Stimulated activated CD4-positive, alpha-beta T cell treated with anti-CD3 and anti-CD28 coated beads, Interleukin-4, amount 100 ng/mL, for 1 hour (primary cell): ENCODE measurements around the gene GCNA.

Experiments used
- DNase-seq: peaks from one replicate; pipeline ENCODE4 v3.0.0-alpha.2; 2020

The GCNA gene

DNA sequence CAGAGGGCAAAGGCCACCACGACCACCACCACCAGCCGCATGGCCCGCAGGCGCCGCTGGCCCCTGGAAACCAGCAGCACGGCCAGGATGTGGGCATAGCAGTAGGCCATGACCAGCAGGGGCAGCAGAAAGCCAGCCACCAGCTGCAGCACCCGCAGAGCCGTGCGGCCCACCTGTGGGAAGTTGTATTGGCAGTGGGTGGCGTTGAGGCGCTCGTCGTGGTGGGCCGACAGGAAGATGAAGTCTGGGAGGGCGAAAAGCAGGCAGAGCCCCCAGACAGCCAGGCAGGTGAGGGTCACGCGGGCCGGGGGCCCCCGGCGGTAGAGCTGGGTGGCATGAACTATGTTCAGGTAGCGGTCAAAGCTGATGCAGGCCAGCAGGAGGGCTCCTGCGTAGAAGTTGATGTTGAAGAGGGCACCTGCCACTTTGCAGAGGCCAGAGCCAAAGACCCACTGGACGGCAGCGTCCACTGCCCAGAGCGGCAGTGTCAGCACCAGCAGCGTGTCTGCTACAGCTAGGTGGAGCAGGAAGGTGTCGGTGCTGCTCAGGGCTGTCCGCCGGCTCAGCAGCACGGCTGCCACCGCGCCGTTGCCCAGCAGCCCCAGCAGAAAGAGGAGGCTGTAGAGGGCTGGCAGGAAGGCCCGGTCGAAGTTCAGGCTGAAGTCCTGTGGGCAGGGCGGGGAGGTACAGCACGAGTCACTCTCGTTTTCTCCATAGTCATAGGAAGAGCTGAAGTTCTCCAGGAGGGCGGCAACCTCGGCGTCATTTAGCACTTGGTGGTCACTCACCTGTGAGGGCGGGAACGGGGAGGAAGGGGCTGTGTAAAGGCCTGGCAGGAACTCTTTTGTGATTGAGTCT, 38.7 kb downstream of the GCNA start:
- DNase-seq = no peak

DNA sequence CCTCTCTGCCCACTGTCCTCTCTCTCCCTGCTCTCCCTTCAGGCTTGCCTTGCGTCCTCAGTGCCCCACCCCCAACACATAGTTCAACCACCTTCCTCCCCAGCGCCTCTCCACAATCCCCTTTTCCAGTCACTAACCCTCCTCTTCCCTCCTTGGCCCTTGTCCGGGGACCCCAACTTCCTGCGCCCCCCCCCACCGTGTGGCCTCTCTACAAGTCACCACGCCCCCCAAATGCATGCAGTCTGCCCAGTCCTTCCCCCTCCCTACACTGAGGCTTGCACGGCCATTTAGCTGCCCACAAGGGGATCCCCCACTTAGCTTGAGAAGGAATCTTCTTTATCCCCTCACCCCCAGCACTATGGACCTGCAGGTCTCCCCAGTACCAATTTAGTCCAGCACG, 39.5 kb downstream of the GCNA start:
- no peak for DNase-seq

DNA sequence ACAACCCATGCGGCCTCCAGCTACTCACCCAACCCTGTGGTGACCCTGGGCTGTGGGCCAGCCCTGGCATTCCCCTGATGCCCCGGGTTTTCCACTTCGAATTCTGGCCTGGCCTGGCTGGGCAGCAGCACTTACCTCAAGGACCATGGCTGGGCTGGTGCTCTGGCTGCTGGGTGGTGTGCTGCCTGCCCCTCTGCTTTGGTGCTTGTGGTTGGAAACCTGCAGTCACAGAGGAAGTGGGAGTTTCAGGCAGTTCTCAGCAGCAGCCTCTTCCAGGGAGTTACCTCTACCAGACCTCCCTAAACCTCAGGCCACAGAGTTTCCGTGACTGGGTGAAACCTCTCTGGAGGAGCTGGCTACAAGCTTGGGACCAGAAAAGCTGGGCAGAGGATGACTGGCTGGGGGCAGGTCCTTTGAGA, 40.1 kb downstream of the GCNA start, which contains the start of gene CXCR3:
CXCR3 (minus strand) TSS at position 209 of the 419 bp plus-strand sequence; CDS start at position 147, 62 bp downstream.
- peak; percentile 49 for DNase-seq

DNA sequence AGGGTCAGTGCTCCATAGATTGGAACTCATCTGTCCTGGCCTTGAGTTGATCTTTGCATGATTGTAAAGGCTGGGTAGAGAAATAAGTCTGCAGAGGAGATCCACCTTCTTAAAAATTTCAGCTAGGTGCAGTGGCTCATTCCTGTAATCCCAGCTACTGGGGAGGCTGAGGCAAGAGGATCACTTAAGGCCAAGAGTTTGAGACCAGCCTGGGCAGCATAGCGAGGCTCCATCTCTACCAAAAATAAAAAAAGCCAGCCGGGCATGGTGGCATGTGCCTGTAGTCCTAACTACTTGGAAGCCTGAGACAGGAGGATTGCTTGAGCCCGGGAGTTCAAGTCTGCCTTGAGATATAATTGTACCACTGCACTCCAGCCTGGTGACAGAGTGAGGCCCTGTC, 40.5 kb downstream of the GCNA start:
- no peak for DNase-seq

DNA sequence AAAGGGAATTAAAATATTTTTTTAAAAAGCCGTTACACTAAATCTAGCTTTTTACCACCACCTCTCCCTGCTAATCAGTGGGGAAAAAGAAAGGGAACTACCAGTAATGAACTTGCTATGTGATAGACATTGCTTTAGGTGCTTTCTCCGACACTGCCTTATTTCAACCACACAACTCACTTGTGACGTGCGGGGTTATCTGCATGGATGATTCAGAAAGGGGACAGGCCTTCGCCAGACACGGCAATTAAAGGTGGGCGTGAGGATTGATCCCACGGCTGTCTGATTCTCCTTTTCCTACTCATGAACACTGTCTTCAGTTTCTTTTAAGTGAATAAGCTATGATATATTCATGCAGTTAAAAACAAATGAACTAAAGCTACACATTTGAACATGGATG, 41.0 kb downstream of the GCNA start:
- peak; percentile 58 for DNase-seq

DNA sequence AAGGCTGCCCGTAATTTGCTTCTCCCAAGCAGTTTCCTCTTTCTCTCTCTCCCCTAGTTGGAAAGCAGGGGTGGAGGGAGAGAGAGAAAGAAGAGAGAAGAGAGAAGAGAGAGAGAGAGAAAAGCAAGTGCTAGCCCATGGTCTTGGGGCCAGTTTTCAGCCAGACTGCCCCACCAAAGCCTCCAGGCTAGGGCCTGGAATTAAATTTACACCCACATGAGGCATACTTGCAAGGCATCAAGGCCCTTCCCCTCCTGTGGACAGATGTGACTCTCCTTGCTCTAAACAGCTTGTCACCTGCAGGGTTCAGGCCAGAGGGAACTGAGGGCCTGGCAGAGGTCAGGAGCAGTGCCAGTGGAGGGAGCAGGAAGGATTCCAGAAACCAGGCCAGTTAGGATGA, 41.7 kb downstream of the GCNA start:
- no peak for DNase-seq

DNA sequence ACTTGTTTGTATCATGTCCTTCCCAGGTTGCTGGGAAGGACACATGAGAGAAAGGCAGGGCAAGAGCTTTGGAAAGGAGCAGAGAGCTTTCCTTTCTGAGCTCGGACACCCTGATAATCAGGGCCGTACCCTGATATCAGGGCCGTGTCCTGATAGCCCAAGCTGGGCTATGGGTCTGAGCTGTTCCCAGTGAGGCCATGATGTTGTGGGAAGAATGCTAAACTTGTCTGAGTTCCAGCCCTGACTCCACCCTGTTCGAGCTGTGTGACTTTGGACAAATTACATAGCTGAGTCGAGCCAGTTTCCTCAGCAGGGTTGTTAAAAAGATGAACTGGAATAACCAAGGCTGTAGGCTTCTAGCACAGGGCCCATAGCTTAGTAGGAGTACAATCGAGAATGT, 43.4 kb downstream of the GCNA start:
- no peak for DNase-seq

DNA sequence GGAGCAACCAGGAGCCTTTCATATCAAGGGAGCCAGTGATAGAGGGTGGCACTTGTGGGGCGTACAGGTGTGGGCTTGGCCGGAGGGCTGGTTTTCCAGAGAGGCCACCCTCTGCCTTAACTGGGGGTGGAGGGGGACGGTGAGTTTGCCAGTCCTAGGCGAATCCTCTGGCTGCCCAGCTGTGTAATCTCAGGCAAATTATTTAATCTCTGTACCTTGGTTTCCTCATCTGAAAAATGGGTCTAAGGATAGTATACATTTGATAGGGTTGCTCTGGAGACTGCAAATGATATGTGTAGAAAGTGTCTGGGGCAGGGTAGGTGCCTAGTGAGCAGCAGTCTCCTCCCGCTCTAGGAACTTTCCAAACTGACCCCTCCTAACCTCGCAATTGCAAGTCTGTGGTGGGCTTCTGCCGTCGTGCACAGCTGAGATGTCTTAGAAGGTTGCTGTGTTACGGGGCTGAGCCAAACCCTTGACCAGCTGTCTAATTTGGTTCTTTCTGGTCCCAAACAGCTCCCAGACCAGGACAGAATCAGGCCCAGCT, 43.9 kb downstream of the GCNA start:
- DNase-seq = no peak

DNA sequence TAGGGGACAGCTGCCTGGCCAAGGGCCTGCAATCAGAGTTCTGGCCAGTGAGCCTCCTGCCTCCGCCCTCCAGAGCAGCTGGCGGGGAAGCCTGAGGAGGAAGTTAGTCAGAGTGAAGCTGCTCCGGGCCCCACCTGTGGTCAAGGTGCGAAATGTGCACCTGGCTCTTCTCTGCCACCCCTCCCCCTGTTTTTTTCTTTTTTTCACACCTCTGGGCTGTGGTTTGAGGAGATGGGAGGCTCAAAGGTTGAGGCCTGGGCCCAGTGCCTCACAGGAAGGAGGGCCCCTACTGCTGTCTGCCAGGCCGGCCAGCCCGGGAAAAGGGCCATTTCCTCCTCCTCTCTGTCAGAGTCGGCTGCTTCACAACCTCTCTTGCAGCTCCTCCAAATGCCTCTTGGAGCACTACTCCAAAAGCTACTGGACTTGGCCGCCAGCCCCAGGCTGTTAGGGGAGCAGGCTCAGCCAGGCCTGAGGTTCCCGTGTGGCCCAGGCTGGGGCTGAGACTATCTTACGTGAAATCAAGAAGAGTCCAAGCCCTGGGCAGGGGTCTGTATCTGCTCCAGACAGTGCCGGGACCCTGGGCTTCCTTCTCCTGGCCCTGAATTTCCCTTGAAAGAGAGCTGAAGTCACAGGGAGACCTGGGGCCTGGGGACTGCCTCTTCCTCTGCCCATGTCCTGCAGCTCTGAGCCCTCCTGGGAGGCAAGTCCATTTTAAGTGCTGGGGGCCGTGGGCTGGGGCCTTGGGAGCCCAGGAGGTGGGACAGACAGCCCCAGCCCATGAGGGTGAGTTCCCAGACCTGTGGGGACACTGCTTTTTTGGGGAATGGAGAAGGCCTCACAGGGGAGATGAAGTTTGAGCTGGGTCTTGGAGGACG, 44.6 kb downstream of the GCNA start:
- peak; percentile 54 for DNase-seq

DNA sequence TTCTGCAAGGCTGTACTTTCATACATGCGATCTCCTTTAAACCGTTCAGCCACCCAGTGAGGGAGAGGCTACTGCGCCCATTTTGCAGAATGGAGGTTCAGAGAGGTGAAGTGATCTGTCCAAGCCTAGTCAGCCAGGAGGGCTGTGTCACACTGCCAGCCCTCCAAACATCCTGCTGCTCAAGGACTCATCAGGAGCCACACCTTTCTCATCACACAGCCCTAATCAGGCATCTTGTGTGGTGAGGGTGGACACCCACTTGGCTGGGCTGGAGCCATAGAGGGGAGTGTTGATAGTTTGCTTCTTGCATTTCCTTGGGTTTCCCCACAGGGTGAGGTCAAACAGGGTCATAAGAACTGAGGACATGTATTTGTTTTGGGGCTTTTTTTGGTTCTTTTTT, 45.5 kb downstream of the GCNA start:
- DNase-seq = no peak

DNA sequence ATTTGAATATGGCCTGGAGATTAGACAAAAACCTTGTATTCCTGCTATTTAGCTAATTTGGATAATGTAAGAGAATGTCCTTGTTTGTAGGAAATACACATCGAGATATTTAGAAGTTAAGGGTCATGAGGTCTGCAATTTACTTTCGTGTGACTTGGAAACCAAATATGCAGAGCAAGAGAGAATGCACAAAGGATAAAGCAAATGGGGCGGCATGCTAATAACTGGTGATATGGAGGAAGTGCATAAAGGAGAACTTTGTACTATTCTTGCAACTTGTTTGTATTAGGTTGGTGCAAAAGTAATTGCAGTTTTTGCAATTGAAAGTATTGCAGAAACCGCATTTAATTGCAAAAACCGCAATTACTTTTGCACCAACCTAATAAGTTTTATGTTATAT, 47.2 kb downstream of the GCNA start:
- no peak for DNase-seq

DNA sequence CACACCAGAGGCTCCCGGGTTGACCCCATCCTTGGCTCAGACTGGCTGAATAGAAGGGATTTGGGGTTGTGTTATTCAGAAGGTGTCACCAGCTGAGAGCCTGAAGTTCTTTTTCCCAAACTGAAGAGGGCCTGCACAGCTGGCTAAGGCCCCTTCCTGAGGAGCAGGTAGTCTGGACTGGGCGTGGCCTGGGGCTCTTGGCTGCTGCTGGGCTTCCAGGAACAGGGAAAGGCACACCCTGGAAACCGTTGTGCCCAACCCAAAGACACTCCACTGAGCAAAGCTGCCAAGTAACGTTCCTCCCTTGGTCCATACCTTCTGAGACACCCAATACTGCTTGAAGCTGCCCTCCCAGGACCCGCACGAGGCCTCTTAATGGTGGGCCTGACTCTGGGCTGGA, 48.3 kb downstream of the GCNA start:
- DNase-seq = no peak

DNA sequence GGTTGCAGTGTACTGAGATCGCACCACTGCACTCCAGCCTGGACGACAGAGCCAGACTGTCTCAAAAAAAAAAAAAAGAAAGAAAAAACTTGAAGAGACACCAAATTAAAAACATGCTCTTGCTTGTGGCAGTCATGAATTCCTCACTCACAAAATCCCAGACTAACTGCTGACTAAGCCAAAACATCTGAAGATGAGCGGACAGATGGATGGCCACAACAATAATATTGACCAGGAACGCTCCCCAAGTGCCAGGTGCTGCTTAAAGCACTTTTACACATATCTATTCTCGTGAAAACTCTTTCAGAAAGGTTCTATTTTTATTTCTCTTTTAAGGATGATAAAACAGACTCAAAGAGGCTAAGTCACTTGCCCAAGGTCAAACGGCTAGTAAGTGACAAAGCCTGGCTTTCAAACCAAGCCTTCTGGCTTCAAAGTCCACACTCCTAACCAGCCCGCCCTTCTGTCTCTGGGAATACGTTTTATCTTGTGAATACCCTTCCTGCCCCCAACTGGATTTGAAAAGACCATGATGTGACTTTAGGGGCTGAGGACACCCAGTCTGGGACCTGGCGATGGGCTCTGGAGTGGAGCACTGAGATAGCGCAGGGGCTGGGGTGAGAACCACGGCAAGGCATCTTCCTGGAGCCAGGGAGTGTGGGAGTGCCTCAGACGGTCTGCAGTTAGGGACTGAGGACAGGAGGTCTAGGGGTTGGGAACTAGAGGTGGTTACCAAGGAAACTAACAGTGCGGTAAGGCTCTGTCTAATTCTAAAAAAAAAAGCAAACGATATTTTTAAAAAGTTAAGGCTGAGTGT, 49.6 kb downstream of the GCNA start:
- no peak for DNase-seq

DNA sequence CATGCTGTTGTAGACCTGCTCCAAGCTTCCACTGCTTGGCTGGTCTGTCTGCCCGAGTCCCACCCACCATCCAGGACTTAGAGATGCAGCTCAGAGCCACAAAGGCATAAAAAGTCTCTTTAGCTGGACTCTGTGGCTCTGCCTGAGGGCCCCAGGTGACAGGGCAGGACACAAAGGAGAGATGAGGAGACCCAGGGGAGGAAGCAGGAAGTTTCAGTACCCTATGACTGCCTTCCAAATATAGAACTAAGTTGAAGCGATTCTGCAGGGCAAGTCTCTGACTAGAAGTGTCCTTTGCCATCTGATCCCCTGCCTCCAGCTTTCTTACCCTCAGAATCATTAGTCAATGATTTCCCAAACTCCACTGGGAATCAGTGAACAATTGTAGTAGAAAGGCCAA, 51.2 kb downstream of the GCNA start:
- DNase-seq = no peak

DNA sequence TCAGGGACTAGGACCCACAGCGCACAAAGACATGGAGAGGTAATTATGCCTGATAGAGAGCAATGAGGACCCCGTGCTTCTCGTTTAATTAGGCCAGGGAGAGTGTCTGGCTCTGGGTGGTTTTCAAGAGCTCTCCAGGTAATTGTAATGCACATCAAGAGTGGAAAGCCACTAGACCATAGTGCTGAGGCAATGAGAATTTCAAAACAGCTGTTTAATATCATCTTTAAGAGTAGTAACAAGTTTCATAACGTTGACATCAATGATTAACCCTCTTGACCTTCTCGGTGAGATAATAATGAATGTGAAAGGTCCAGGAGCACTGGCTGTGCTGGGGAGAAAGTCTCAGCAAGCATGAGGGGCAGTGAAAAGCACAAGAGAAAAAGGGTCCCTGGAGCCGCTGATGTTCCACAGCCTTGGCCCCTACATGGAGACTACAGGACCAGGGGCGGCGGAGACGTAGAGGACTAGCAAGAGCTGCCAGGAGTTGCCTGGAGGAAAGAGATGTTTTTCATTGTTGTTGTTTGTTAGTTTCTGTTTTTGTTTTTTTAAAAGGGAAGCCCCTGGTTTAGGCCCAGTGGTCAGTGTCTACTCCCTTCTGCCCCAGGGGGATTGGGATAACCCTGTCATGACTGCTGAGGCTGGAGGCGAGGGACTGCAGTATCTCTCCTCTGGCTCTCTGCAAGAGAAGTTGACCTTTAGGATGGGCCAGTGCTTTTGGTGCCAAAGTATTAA, 54.9 kb downstream of the GCNA start:
- no peak for DNase-seq

DNA sequence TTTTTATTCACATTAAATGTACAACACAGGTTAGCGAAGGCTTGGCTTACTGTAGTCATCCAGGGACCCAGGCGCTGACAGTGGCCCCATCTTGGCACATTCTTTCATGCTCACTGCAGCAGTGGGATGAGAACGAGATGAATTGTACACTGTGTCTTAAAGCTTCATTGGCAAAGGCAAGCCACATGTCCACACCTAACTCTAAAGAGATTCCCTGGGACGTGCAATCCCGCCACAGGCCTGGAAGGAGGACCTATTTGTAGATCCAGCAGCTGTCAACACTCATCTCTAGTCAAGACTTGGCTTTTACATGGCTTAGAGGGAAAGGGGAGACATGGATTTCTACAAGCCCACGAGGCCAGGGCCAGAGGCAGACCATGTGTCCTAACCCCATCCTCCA, 56.1 kb downstream of the GCNA start:
- no peak for DNase-seq

DNA sequence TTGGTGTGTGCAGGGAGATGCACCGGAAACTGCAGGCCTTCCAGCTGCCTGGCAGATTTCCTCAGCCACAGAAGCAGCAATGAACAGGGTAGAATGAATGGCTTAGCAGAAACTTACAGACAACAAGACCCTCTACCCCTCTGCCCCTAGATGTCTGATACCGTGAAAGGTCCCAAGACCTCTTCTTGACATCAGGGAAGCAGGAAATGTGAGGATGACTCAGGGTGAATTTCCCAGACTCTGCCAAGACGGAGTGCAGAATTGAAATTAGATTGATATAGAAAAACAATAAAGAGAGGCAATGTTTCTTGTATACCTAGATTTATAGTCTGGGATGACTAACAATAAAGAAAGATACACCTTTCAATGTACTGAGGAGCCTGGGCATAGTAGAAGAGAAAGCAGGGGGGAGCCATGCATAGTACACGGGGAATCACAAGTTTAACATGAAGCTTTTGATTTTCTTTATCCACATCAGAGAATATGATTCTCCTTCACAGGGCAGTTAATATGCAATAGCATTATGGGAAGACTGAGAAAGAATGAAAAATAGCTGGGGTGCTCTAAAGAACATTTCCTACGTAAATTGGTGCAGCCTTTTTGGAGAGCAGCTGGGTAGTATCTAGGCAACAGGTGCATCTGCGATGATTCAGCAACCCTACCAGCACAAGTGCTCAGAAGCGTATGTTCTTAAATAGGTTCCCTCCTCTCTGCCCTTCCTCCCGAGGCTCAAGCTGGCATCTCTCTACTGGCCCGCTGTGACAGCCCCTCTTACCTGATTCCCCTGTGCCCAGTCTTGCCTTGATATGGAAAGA, 58.4 kb downstream of the GCNA start:
- no peak for DNase-seq

DNA sequence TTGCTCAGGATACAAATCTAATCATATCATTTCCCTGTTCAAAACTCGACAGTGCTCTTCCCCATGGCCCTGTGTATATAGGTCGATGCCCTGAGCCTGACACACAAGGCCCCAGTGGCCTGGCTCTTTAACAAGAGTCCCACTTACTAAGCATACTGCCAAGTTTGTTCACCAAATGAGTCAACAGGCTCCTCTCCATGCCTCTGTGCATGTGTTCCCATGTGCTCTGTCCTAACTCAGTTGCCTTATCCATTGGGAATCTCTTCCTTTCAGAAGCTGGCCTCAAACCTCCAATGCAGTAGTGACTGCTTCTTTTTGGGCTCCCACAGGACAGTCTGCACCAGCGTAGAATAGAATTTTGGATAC, 59.0 kb downstream of the GCNA start:
- no peak for DNase-seq

DNA sequence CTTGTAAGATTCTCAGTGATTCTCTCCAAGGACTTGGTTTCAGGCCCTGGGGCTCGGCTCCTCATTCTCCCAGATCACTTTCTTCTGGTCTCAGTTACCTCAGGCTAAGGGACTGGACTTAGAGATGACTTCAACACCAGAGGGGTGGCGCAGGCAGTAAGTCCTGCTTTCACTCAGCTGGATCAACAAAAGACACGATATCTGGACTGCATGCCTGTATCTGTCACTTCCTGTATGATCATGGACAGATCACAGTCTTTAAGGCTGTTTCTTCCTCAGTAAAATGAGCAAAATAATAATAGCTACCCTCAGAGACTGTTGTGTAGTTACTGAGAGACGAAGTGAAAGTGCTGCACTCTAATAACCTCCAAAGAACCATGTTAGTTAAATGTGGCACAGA, 59.6 kb downstream of the GCNA start:
- DNase-seq = no peak

DNA sequence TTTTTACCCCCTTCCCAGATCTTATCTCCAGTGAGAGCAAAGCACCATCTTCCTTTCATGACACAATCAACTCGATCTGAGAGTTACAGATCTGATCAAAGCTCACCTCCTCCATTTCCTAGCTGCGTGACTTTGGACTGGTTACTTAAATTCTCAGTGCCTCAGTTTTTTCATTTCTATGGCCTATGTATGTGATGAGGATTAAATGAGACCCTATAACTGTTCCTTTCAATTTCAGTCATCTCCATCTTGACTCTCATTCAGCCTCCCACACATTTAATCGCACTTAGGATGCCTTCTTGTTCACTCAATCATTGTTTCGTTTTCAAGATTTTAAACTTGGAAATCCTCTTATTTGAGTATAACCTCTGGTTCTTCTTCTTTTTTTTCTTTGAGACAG, 60.2 kb downstream of the GCNA start:
- DNase-seq = no peak

DNA sequence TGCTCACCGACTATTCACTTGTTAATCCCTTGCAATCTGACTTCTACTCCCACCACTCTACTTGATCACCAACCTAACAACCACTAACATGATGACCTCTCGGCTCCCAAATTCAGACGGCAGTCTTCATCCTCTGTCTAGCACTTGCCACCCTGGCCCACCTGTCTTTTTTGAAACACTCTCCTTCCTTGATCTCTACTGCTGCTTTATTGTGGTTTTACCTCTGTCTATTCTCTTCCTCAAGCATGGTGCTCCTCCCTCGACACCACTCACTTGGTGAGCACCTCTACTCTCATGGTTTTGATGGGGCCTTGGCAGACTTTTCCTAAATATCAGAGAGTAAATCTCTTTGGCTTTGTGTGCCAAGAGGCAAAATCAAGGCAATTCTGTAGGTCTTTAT, 61.8 kb downstream of the GCNA start:
- no peak for DNase-seq
